Embryonic facial prominence (tissue), 1 donor: Measurements from ENCODE around the gene FOXP1.

Experiments used
- DNase-seq: peaks from one replicate; pipeline ENCODE4 v3.0.0-alpha.2; 2016; ENCODE audit errors: extremely low spot score

Gene FOXP1

DNA sequence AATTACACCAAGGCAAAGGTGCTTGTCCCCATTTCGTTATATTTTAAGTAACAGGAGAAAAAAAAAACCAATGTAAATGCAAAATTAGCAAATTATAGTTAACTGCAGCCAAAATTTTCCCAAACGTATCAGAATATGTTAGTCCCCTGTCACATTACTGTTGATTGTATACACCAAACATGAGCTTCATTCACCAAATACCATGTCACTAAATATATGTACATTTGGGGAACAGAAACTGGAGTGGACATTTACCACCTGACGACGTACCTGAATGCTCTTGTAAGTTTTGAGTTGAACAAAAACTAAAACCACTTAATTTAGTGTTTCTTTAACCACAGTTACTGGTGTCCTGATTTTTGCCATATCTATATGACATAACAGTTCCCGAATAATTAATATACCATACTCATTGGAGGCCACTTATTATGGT lies 3.3 kb upstream of the FOXP1 start:
- no peak for DNase-seq

DNA sequence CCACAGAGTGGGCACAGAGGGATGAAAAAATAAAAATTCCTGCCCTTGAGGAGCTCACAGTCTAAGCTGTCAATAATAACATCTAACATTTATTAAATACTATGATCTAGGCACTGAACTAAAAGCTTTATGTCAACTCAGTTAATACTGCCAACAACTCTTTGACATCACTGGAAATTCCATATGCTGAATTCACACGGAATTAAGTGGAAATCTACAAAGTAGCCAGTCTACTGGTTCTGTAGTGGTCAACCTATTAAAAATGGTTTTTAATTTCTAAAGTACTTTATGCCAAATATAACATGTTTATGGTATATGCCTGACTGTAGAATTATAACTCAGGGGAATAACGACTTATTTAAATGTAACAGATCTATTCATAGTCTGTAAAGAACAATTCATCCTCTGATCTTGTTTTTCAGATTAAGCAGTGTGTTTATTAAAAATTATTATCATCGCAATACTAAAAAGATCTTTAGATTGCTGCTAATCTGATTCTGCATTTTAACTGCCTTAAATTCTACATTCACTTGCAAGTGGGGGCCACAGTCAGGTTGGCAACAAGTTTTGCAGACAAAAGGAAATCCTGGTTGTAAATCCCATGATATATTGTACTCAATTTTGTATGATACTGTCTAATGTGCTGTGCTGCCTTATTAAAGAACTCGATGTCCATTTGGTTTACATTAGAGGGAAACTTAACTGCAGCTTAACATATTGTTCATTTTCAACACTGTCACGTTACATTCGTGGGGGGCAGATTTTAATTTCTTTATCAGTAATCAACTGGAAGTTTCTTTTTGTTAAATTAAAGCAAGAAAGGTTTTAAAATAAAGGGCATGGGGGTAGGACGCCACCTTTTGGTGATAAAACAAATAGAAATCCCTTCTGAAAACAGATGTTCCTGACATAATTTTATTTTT lies 2.6 kb upstream of the FOXP1 start:
- DNase-seq: no peak

DNA sequence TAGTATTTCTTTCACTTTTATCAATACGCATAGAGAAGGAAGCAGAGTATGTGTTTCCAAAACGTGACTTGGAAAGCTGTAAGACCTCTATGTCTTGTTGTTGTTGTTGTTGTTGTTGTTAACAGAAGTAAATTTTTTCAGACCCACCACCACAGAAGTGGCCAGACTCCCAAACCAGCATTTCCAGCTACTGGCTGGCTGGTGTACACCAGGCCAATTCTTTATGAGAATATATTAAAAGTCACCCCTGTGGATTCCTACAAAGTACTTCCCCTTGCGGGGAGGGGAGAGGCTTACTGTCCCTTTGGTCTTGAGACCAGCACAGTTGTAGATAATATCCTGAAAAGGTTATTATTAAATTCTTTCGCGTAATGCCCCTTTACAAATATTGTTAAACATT lies 1.6 kb upstream of the FOXP1 start:
- no peak for DNase-seq

DNA sequence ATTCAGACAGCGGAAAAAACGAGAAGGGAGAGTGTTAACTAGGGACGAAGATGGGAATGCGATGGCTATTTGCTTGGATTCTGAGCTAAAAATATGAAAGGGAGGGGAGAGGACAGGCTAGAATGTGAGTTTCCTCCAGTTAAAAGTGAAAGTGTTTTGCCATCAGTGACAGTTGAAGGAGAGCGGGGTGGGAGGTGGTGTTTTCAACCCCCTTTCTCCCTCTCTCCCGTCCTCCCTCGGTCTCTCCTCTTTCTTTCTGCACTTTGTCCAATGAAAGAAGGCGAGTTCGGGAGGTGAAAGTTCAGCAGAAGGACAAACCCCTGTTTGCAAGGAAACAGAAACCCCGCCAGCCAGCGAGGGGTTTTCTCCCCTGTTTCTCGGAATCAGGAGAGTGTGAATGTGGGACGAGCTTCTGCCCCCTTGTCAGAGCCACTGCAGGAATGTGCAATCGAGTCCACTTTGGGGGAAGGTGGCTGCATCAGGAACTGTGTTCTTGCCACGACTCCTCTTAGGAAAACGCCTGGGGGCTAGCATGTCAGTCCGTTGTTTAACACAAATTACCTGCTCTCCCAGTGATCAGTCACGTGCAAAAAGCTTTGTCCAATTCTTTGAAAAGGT lies 975 bp upstream of the FOXP1 start:
- peak; percentile 42 for DNase-seq

DNA sequence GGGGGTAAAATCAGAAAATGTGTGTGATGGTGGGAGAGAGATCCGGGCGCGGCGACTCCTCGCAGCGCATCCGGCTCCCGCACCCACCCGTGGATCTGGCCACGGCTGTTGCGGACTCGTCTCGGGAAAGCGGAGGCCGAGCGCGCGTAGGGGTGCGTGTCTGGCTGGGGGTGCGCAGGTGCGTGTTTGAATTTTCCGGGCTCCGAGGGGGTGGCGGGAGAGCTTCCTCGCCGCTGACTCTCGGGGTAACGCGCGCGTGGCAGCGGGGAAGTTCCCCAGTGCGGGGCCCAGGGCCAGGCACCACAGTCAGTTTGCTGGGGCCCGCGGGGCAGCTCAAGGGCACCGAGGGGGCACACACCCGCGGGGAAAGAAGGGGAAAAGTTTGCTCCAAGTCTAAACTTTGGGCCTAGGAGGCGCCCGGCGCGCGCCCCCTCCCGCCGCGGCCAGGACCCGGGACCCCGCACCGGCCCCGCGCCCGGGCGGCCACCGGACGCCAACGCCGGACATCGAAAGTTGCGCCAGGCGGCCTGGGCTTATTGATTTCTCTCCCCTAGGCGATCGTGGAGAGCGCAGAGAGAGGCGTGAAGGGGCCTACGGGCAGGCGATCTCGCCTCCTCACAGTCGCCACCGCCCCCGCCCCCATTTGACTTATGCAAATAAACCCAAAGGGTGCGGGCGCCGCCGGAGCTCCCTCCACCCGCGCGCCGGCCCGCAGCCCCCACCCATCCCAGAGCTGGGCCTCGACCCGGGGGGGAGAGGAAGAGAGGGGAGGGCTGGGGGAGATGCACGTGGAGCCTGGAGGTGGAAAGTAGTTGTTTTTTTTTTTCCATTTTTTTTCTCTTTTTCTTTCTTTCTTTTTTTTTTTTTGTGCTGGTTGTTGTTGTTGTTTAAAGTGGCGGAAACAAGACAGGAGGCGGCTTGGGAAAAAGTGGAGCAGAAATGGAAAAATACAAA lies 639 bp downstream of the FOXP1 start:
- no peak for DNase-seq

DNA sequence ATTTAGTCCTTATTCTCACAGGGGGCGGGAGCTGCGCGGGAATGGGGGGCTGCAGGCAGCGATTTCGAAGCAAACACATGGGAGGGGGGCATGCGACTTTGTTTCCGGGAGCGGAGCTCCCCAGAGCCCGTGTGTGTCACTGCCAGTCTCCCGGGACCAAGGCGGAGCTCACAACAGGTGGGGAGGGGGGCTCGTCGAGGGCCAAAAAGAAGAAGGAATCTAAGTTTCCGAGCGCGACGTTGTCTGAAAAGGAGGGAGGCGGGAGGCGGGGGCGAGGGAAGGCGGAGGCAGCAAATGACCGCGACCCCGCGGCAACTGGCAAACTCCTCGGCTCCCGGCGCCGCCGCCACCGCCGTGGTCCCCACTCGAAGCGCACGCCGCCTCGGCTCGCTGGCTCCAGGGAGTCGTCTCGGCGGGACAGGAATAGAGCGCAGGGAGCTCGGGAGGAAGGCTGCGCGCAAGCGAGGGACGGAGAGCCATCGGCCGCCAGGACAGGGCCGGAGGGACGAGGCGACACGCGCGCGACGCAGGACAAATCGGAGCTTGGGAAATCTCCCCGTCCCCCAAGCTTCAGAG lies 1.4 kb downstream of the FOXP1 start:
- no peak for DNase-seq

DNA sequence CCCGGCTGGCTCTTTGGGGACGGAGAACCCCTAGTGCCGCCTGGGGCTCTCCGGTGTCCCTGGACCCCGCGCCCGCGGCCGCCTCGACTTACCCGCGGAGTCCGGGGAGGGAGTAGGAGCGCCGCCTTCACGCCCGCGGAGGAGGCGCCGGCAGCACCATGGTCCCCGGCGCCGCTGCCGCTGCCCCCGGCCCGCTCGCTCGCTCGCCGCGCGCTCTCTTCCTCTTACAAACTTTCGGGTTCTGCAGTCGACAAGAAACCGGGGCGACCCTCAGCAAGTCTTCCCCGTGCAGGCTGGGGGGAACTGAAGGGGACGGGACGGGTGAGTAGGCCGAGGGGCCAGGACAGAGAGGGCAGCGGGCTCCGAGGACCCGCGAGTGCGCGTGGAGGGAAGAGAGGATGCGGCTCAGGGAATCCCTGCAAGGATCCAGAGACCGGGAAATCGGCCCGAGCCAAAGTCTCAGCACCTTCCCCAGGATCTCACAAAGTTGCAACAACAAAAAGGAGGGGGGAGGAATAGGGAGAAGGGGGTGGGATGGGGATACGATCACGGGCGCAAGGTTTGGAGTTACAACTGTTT lies 2.0 kb downstream of the FOXP1 start:
- no peak for DNase-seq

DNA sequence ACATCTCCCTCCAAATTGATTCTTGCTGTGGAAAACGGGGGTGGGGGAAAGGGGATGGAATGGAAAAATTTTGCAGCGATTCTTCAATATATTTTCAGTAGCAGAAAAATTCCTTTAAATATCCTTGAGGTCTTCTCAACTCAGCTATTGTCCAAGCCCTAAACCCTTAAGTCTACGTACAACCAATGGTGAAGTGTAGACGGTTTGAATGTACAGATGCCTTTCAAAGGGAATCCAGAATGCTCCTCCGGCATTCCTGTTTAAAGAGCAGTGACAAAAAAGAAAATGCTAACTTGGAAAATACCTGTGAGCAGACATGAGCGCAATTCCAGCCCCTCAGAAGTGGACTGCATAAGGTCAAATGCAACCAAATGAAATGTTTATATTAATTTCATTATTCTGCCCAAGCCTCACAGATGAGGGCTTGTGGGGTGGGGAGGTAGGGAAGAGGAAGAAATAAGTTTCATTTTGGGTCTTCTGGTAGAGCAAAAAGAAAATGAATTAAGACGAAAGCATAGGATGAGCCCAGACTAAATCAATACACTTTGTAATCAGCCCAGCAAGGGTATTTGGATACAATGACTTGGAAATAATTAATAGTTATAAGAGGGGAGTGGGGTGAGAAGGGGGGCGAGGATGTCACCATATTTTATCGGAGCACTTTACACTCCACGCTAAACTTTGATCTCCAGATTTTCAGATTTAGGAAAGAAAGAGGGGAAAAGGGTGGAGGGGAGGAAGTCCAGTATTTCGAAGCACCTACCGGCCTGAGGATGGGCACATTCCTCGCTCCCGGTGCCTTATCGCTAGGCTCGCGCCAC lies 2.7 kb downstream of the FOXP1 start:
- DNase-seq: no peak

DNA sequence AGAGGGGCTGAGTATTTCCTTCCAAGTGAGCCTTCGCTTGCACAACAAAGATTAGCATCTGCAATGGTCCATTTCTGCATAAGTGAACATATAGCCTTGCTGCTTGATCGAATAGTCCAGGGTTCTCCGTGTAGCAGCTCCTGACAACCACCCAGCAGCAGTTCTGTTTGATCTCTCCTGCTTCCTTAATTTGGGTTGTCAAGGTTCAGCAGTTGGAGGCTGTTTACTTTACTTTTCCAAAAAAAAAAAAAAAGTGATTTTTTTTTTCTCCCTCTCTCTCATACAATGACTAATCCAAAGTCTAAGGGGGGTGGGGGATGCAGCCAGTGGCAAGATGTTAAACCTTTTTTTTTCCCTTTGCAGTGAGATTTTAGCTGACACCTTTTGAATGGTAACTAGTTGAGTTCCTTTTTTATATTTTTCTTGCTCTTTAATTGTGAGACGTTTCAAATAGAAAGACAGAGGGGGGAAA lies 3.6 kb downstream of the FOXP1 start:
- no peak for DNase-seq

DNA sequence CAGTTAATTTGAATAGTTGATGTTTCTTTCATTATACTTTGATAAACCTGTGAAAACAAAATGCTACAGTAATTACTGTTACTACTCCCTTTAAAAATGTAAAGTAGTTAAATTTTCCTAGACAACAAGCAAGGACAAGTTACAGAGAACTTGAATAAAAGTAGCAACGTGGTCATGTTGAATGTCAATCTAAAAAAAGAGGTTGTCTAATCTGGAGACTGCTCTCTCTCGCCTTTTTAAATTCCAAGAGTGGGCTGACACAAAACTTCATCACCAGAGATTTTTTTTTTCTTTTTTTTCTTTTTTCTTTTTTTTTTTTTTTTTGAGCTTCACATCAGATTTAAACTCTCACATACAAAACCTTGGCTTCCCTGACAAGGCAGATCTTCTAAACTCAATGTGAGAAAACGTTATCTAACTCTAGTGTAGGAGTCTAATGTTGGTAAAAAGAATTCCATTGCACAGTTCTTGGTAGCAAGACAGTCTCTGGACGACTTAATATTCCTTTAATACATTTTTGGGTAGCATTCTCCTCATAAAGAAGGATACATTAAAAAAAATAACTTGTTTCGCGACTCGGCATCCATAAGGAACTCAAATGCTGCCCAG lies 4.1 kb downstream of the FOXP1 start:
- DNase-seq: no peak

DNA sequence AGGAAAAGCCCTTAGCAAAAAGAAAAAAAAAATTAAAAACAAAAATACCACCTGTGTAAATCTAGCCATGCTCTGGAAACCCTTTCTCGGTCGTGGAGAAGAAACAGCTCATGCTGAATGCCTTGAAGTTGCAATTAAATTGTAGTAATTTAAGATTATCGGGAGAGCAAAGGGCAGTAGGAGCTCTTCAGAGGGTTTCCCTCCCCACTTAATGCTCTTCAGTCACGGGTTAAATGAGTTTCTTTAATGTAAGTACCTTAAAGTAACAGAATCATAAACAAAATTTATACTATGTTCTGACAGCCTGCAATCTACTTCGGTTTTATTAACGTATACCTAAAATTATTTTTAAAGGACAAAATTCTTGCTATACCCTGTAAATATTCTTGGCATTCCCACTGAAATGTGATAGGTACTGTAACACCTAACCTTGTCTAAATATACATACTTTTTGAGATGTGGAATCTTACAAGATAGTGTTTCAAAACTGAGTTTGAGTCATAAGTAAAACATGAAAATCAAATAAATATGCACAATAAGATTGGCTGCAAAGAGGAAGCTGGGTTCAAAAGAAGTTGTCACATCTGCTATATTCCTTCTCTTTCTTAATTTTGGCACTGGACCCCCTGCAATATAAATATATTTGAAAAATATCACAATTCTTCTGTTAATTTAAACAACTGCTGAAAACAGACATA lies 5.3 kb downstream of the FOXP1 start:
- no peak for DNase-seq

DNA sequence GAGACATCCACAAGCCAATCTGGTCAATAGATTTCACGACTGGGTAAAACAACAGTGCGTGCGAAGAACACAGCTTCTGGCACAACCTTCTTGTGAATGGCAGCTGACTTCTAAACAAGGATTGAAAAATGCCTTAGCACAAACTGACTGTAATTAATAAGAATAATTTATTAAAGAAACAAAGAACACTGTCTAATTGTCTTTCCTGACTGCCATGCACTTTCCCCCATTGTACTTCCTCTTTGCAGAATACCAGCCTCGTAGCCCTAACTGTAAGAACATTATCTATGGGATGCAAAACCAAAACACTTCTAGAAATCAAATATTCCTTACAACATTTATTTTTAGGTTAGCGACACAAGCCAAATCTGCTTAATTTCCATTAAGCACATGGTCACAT lies 6.5 kb downstream of the FOXP1 start:
- DNase-seq: no peak

DNA sequence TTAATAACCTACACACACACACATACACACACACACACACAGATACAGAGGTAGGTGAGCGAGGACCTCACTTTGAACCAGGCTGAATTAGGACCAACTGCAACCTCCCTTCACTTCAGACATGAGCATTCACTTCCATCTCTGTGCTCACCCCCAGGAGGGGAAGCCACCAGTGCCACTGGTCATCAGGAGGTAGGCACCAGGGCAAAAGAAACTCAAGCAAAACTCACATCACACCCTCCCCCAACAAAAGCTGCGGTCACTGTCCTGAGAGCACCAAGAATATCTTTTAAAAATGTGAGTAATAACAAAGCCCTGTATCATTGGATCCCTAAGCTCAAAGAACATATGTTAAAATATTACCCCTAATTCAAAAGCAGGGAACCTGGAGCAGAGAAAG lies 8.1 kb downstream of the FOXP1 start:
- DNase-seq: no peak

DNA sequence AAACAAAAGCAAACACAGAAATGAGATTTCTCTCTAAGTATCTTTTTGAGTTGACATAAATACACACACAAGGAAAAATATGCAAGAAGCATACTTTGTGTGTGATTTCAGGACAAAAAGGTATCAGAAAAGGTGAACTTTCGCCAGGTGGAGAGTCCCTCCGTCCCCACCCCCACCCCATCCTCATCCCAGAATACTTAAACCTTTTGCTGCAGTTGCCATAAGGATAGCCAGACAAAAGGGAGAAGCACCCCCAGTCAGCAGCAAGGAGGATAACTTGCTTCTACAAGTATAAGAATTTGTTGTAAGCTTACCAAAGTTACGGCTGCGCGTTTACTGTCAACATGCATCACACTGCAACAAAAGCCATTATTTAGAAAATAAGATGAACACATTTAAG lies 10.3 kb downstream of the FOXP1 start:
- DNase-seq: no peak

DNA sequence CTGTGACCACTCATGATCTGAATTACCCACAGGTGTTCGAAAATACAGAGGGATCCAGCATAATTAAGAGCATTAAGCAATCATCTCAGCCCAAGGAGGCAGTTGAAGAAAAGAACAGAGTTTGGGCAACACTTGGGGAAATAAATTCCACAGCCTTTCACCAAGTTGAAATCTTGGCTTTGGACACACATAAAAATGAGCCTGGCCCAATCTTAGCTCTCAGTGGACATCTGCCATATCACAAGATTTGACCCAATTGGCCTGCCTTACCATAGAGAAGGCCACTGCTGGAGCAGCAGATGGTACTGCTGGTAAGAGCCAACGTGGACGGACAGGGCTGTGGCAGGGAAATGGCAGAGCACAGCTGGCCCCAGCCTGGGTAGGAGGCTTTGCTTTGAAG lies 13.0 kb downstream of the FOXP1 start:
- no peak for DNase-seq

DNA sequence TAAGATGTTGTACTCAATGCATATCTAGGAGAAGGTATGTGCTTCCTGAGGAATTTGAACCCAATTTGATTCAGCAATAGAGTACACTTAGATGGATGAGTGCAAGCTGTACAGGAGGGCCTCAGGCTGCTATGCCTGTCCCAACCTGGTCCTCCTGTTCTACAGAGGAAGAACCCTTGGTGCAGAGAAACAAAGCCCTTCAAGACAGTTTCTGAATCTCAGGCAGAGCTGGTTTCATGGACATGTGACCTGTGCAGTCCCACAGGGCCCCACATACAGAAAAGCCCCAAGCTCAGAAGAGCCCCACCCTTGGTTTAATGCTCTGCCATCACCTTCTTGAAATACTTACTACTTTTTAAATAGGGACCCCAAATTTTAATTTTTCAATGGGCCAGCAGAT lies 15.3 kb downstream of the FOXP1 start:
- no peak for DNase-seq

DNA sequence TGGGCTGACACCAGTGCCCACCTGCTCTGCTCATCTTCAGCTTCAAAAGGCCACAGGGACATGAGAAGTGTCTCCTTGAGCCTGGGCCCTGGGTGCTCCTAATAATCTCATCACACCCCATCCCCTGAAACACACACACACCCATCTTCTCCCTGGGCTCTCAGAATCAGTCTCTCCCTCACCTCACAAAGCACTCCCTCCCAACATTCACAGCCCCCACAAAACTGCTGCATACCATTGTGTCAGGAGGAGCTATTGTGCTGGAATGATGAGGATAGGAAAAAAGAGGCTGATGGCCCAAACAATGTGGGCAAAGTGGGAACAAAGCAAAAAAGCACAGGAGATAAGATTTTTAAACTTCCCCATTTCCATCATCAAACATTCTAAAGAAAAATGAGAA lies 16.8 kb downstream of the FOXP1 start:
- no peak for DNase-seq

DNA sequence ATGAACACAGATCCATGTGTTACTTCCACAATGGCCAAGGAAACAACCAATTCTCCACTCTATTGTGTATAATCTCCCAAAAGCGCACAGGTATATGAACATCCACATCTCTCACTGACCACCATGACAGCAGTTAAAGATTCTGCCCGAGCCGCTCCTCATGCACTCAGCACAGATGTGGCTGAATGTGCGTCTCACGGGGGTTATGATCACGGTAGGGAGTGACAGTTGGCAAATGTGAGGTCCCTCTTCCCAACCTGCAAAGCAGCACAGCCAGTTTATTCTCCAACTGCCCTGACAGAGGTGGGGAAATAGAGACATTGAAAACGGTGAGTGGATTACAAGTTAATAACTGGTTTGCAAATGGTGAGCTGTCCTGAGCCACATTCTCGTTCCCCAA lies 17.6 kb downstream of the FOXP1 start:
- DNase-seq: no peak

DNA sequence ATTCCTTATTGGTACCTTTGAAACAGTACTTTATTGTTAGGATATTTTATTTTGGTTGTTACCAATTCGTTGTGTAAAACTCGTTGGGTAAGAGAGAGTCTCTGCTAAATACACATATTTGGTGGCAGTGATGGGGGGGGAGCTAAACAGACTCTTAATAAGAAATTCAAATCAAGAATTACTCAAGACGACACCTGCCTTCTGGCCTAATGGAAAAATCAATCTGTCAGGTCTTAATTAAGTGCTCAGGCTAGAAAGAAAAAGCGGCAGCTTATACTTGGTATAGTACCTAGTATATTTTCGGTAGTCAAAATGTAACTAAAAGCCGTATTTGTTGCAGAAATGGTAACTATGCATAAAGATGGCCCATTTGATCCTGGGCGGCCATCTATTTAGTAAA lies 18.2 kb downstream of the FOXP1 start:
- DNase-seq: no peak
